HepG2 (cell line): ENCODE results near the gene CAND2. TPM values are rescaled to one million over a fixed set of nuclear protein-coding genes. Genes with fewer than 3 reads are reported as not detected.

Source experiments
- ATAC-seq: fragments of 200-7000 bp; cut with Tn5 transposase; 3 replicates; pipeline ENCODE4 v1.9.1; 2020; ENCODE audit warnings: mild to moderate bottlenecking, moderate library complexity
- BruUV-seq: library from RNA; stranded (reverse); fragments of 400-500 nt; replicated peaks from 2 replicates; lab custom pipeline; 2021; lab: Mats Ljungman, UMichigan
- CTCF ChIA-PET: fragments of 300-600 bp; formaldehyde crosslinking; extraction: SDS; loops from one replicate; lab custom pipeline; 2021; ENCODE audit warnings: low total read pairs, inconsistent platforms, low intra/inter-chr PET ratio; lab: Yijun Ruan, JAX
- POLR2A ChIA-PET: fragments of 350-600 bp; sonication (Branson Sonifier 250); formaldehyde crosslinking; loops from one replicate; lab custom pipeline; 2020; ENCODE audit warnings: antibody characterized with exemption, inconsistent platforms; lab: Yijun Ruan, JAX
- DNase-seq: peaks from one replicate; pipeline ENCODE4 v3.0.0-alpha.2; 2015; ENCODE audit warnings: low spot score
- FAIRE-seq: peaks from 3 replicates; lab custom pipeline; 2011; peaks lifted over from hg19 to GRCh38; lab: Jason Lieb, UNC
- H2AFZ ChIP-seq: one replicate; pipeline ENCODE4 v1.6.1; 2011; ENCODE audit warnings: low read length, inconsistent platforms
- H3K27ac ChIP-seq: fragments of 300-600 bp; 3 replicates; pipeline ENCODE4 v1.8.0; 2011; ENCODE audit warnings: mixed run types, mild to moderate bottlenecking, mixed read lengths, low read length, inconsistent platforms; ENCODE audit not compliant: insufficient read depth; ENCODE audit errors: extremely low read length
- H3K27me3 ChIP-seq, 2 experiments: fragments of 200-600 bp in 1 of 2; 2 replicates in 1 of 2; 3 replicates in 1 of 2; pipeline versions ENCODE4 v1.6.0 to v1.8.0; 2011; ENCODE audit warnings: low read length in 2 of 2, mild to moderate bottlenecking in 2 of 2, moderate library complexity in 2 of 2, inconsistent platforms in 1 of 2; ENCODE audit not compliant: insufficient read depth in 2 of 2, control insufficient read depth in 1 of 2
- H3K36me3 ChIP-seq, 2 experiments: fragments of 200-600 bp in 1 of 2; replicated peaks in 1 of 2; 2 replicates in 1 of 2; 3 replicates in 1 of 2; pipeline versions ENCODE4 v1.5.1 to v1.8.0; 2011; ENCODE audit warnings: low read length in 2 of 2, inconsistent platforms in 1 of 2; ENCODE audit not compliant: insufficient read depth in 2 of 2, control insufficient read depth in 1 of 2
- H3K4me1 ChIP-seq: 2 replicates; pipeline ENCODE4 v1.5.1; 2012; ENCODE audit warnings: low read length, inconsistent platforms; ENCODE audit not compliant: insufficient read depth
- H3K4me2 ChIP-seq: 2 replicates; pipeline ENCODE4 v1.6.0; 2011; ENCODE audit warnings: low read depth, low read length, inconsistent platforms
- H3K4me3 ChIP-seq, 3 experiments: fragments of 200-600 bp in 1 of 3; sonication (generic), shearing (Covaris generic) in 1 of 3; replicated peaks in 1 of 3; 2 replicates each; pipeline ENCODE4 v1.5.1; 2011 to 2016; ENCODE audit warnings: low read length in 3 of 3, inconsistent platforms in 2 of 3, low read depth in 2 of 3, mild to moderate bottlenecking in 2 of 3, control low read depth in 1 of 3, mixed read lengths in 1 of 3; ENCODE audit not compliant: insufficient read depth in 1 of 3
- H3K79me2 ChIP-seq: one replicate; pipeline ENCODE4 v1.6.1; 2011; ENCODE audit warnings: low read length, inconsistent platforms; ENCODE audit not compliant: insufficient read depth
- H3K9ac ChIP-seq: 2 replicates; pipeline ENCODE4 v1.6.0; 2011; ENCODE audit warnings: mild to moderate bottlenecking, low read depth, low read length, inconsistent platforms; ENCODE audit not compliant: insufficient read depth
- H3K9me3 ChIP-seq: 2 replicates; pipeline ENCODE4 v1.5.1; 2012; ENCODE audit warnings: mild to moderate bottlenecking, low read length
- H4K20me1 ChIP-seq: 2 replicates; pipeline ENCODE4 v1.6.0; 2011; ENCODE audit warnings: inconsistent platforms, mild to moderate bottlenecking, low read length, moderate library complexity; ENCODE audit not compliant: insufficient read depth
- HCFC1 ChIP-seq: fragments of 150-350 bp; IDR thresholded peaks from 2 replicates; pipeline ENCODE4 v1.6.1; 2014; ENCODE audit warnings: low read depth, low read length
- KLF11 ChIP-seq: IDR thresholded peaks from 2 replicates; pipeline ENCODE4 v1.6.1; 2016; ENCODE audit warnings: missing compliant biosample characterization
- MEIS2 ChIP-seq: sonication (generic); formaldehyde crosslinking; IDR thresholded peaks from 2 replicates; pipeline ENCODE4 v1.9.0; 2021; ENCODE audit warnings: mild to moderate bottlenecking, missing genetic modification reagents
- MYPOP ChIP-seq: sonication (generic); formaldehyde crosslinking; IDR thresholded peaks from 2 replicates; pipeline ENCODE4 v1.8.1; 2023; ENCODE audit warnings: mild to moderate bottlenecking, moderate library complexity, missing genetic modification reagents
- NFIB ChIP-seq: sonication (generic); formaldehyde crosslinking; IDR thresholded peaks from 2 replicates; pipeline ENCODE4 v1.9.0; 2021; ENCODE audit warnings: missing genetic modification reagents, mild to moderate bottlenecking, borderline replicate concordance
- SETDB1 ChIP-seq: sonication (generic); formaldehyde crosslinking; IDR thresholded peaks from 2 replicates; pipeline ENCODE4 v1.5.1; 2020; ENCODE audit warnings: missing genetic modification reagents, mild to moderate bottlenecking, borderline replicate concordance
- TBP ChIP-seq: sonication (generic); formaldehyde crosslinking; IDR thresholded peaks from 2 replicates; pipeline ENCODE4 v1.5.0; 2020; ENCODE audit warnings: missing genetic modification reagents
- TMF1 ChIP-seq: sonication (generic); formaldehyde crosslinking; IDR thresholded peaks from 2 replicates; pipeline ENCODE4 v1.8.1; 2022; ENCODE audit warnings: low read depth, missing genetic modification reagents
- ZBTB3 ChIP-seq: sonication (generic); formaldehyde crosslinking; IDR thresholded peaks from 2 replicates; pipeline ENCODE4 v1.4.0; 2020; ENCODE audit warnings: low read depth, mild to moderate bottlenecking, moderate library complexity, missing genetic modification reagents, borderline replicate concordance
- ZFY ChIP-seq: sonication (generic); formaldehyde crosslinking; IDR thresholded peaks from 2 replicates; pipeline ENCODE4 v1.4.0; 2020; ENCODE audit warnings: missing genetic modification reagents
- ZNF143 ChIP-seq: sonication (generic); formaldehyde crosslinking; IDR thresholded peaks from 2 replicates; pipeline ENCODE4 v1.4.0; 2020; ENCODE audit warnings: missing genetic modification reagents
- ZNF383 ChIP-seq: sonication (generic); formaldehyde crosslinking; IDR thresholded peaks from 2 replicates; pipeline ENCODE4 v1.4.0; 2020; ENCODE audit warnings: missing genetic modification reagents, mild to moderate bottlenecking, borderline replicate concordance
- ZNF563 ChIP-seq: sonication (generic); formaldehyde crosslinking; IDR thresholded peaks from 2 replicates; pipeline ENCODE4 v1.8.0; 2022; ENCODE audit warnings: mild to moderate bottlenecking, moderate library complexity, missing genetic modification reagents
- ZNF660 ChIP-seq: sonication (generic); formaldehyde crosslinking; IDR thresholded peaks from 2 replicates; pipeline ENCODE4 v1.5.1; 2020; ENCODE audit warnings: mild to moderate bottlenecking, low read depth, missing genetic modification reagents, borderline replicate concordance
- ZNF879 ChIP-seq: sonication (generic); formaldehyde crosslinking; IDR thresholded peaks from 2 replicates; pipeline ENCODE4 v1.8.1; 2023; ENCODE audit warnings: missing genetic modification reagents
- ZSCAN29 ChIP-seq: sonication (generic); formaldehyde crosslinking; conservative IDR thresholded peaks from 2 replicates; pipeline ENCODE4 v1.4.0; 2020; ENCODE audit warnings: mild to moderate bottlenecking, missing genetic modification reagents
- WGBS: methylation state at CpG from one replicate; pipeline ENCODE4 v1.1.6; 2017; ENCODE audit warnings: low lambda C conversion rate; 5-methylcytosine and 5-hydroxymethylcytosine counted together
- in situ Hi-C: cut with HindIII; loops from 2 replicates; pipeline ENCODE4 v1.10.0; 2017; ENCODE audit warnings: low pct_unique_long_range_greater_than_20kb; ENCODE audit not compliant: extremely low pct_ligation_motif_present
- intact Hi-C: fragments of 100-400 bp; cut with micrococcal nuclease; formaldehyde crosslinking; loops from one replicate; pipeline ENCODE4 v1.10.0; 2022; ENCODE audit not compliant: unreplicated experiment
- polyA plus RNA-seq, 8 experiments: library from polyadenylated mRNA; depleted of rRNA in 3 of 8; stranded (reverse) in 7 of 8; unstranded in 1 of 8; fragments of >200 nt; fragmentation: Illumina TruSeq in 4 of 8; extraction: Trizol in 4 of 8; gene quantifications; 2 replicates each; pipeline versions ENCODE4 v1.2.1 to v1.2.3, GENCODE V29; 2011 to 2016; ENCODE audit warnings: low read depth in 4 of 8, missing spikeins in 1 of 8, mixed read lengths in 1 of 8; ENCODE audit not compliant: insufficient read depth in 1 of 8
- total RNA-seq, 5 experiments: library from RNA; depleted of rRNA; stranded (reverse); fragments of >200 nt; fragmentation: Illumina TruSeq; extraction: Trizol; gene quantifications; 2 replicates each; pipeline ENCODE4 v1.2.3, GENCODE V29; 2016; ENCODE audit warnings: low read depth in 1 of 5

The CAND2 gene
- total and polyA plus RNA-seq, 2 of the 13 experiments (the other 11 are each of a cell fraction or from before 2014, with no cell fraction given) = 0.01 TPM; not detected in 1

- H3K27me3 ChIP-seq = peaks cover 0 to 3% of the 10 kb centered on the region in 2 experiments; a peak in 2 of 5 replicates
- 14% methylated on average over 4 of the region's 4 CpGs for WGBS
- no peaks in the 10 kb centered on the region for H3K9me3 ChIP-seq
- no peak overlapping the region for H3K4me2 ChIP-seq
- no peak overlapping the region for H3K4me3 ChIP-seq
- no peak for TF ChIP-seq ZNF563
- TF ChIP-seq NFIB (CRISPR knock-in tag) = no peak
- no peak for TF ChIP-seq ZNF143 (CRISPR knock-in tag)
- no peak for TF ChIP-seq ZNF879 (CRISPR knock-in tag)
- TF ChIP-seq HCFC1 = no peak
- no peak for TF ChIP-seq ZSCAN29 (CRISPR knock-in tag)
- TF ChIP-seq MYPOP (CRISPR knock-in tag) = no peak
- no peak for TF ChIP-seq SETDB1 (CRISPR knock-in tag)
- TF ChIP-seq ZFY (CRISPR knock-in tag) = no peak
- no peak for TF ChIP-seq ZNF383
- no peak for TF ChIP-seq MEIS2 (CRISPR knock-in tag)
- TF ChIP-seq ZBTB3 (CRISPR knock-in tag) = no peak
- TF ChIP-seq ZNF660 (CRISPR knock-in tag) = no peak
- no peak for TF ChIP-seq KLF11 (CRISPR knock-in tag)
- no peak for TF ChIP-seq TBP (CRISPR knock-in tag)
- no peak for TF ChIP-seq TMF1
- H4K20me1 ChIP-seq = no peaks in the 10 kb centered on the region
- ChIA-PET CTCF (no interaction called here), POLR2A (no interaction called here)
- H3K27ac ChIP-seq = no peak overlapping the region
- no TSS peak for BruUV-seq
- ATAC-seq (no peak), FAIRE-seq (no peak), DNase-seq (no peak)
- H3K9ac ChIP-seq = no peak overlapping the region
- H3K4me1 ChIP-seq = no peaks in the 10 kb centered on the region
- in situ Hi-C loops = no loop called here
- no peak overlapping the region for H2AFZ ChIP-seq
- no peaks in the 10 kb centered on the region for H3K36me3 ChIP-seq
- no peaks in the 10 kb centered on the region for H3K79me2 ChIP-seq
- intact Hi-C loops = no loop called here
Measured at GRCh38 chr3:12780751-12781150, 15.7 kb upstream of the CAND2 start.
